Chondrocyte (in vitro differentiated cells): Measurements from ENCODE around the gene CDH11. TPM values are rescaled to one million over a fixed set of nuclear protein-coding genes. Genes with fewer than 3 reads are reported as not detected.

ENCODE experiments used
- DNase-seq: peaks from one replicate; pipeline ENCODE4 v3.0.0; 2021; ENCODE audit warnings: mixed read lengths, low spot score
- H3K27ac Mint-ChIP-seq: one replicate; pipeline ENCODE4 v1.8.0; 2021; ENCODE audit warnings: mild to moderate bottlenecking, moderate library complexity, mixed read lengths; ENCODE audit not compliant: unreplicated experiment
- H3K27me3 Mint-ChIP-seq: 2 replicates; pipeline ENCODE4 v1.8.0; 2021; ENCODE audit warnings: low read depth, mixed read lengths
- H3K36me3 Mint-ChIP-seq: 2 replicates; pipeline ENCODE4 v1.8.0; 2021; ENCODE audit warnings: low read depth, mixed read lengths
- H3K4me1 Mint-ChIP-seq: 2 replicates; pipeline ENCODE4 v1.8.0; 2021; ENCODE audit warnings: low read depth, mild to moderate bottlenecking, mixed read lengths
- H3K4me3 Mint-ChIP-seq: one replicate; pipeline ENCODE4 v1.8.0; 2021; ENCODE audit warnings: mild to moderate bottlenecking, moderate library complexity, mixed read lengths; ENCODE audit not compliant: unreplicated experiment
- H3K9me3 Mint-ChIP-seq: 2 replicates; pipeline ENCODE4 v1.8.0; 2021; ENCODE audit warnings: low read depth, mixed read lengths
- total RNA-seq: library from RNA; stranded (reverse); gene quantifications from 3 replicates; pipeline ENCODE4 v1.2.1, GENCODE V29; 2021
- TF ChIP-seq, protein P1 (sequence below): fragments of 200-600 bp; sonication (generic); IDR thresholded peaks from 2 replicates; pipeline ENCODE4 v1.5.0; 2021; ENCODE audit warnings: antibody characterized with exemption, mild to moderate bottlenecking, moderate library complexity

The CDH11 gene
- total RNA-seq, 1 donor from 2014 or later = 936 TPM

GRCh38 chr16:64948056-64948455 is 173.8 kb downstream of the CDH11 start:
- Mint-ChIP-seq H3K9me3 (peaks cover 6% of the 10 kb centered on the region), H3K36me3 (peaks cover 63% of the 10 kb centered on the region)

DNA sequence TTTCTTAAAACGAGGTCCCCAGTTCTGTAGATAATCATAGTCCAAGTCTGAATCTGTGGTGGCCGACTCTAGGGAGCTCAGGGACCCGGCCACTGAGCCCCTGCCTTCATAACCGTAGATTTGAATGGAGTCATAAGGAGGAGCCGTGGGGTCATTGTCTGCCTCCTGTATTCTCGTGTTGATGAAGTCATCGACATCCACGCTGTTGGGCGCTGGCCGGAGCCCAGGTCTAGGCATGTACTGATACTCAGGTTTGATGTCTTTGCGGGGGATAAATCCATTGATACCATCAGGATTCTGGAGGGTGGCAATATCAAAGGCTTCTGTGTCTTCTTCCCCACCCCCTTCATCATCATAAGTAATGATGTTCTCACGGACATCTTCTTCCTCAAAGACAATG is 174.2 kb downstream of the CDH11 start:
- peaks cover 68% of the 10 kb centered on the region for H3K4me1 Mint-ChIP-seq
- peaks cover 6% of the 10 kb centered on the region for H3K9me3 Mint-ChIP-seq
- no peaks in the 10 kb centered on the region for H3K27me3 Mint-ChIP-seq
- TF ChIP-seq, protein P1, sequence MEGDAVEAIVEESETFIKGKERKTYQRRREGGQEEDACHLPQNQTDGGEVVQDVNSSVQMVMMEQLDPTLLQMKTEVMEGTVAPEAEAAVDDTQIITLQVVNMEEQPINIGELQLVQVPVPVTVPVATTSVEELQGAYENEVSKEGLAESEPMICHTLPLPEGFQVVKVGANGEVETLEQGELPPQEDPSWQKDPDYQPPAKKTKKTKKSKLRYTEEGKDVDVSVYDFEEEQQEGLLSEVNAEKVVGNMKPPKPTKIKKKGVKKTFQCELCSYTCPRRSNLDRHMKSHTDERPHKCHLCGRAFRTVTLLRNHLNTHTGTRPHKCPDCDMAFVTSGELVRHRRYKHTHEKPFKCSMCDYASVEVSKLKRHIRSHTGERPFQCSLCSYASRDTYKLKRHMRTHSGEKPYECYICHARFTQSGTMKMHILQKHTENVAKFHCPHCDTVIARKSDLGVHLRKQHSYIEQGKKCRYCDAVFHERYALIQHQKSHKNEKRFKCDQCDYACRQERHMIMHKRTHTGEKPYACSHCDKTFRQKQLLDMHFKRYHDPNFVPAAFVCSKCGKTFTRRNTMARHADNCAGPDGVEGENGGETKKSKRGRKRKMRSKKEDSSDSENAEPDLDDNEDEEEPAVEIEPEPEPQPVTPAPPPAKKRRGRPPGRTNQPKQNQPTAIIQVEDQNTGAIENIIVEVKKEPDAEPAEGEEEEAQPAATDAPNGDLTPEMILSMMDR = no peak
- DNase-seq = no peak
- H3K36me3 Mint-ChIP-seq = peaks cover 63% of the 10 kb centered on the region
- peak overlapping the region; percentile 55 for H3K27ac Mint-ChIP-seq
- H3K4me3 Mint-ChIP-seq = no peak overlapping the region

More at GRCh38 chr16:64948056-64948455, 173.8 kb downstream of the CDH11 start:
- no peak for DNase-seq
- TF ChIP-seq, protein P1 = no peak
- Mint-ChIP-seq H3K4me3 (no peak overlapping the region), H3K4me1 (peaks cover 72% of the 10 kb centered on the region), H3K27ac (no peak overlapping the region), H3K27me3 (no peaks in the 10 kb centered on the region)

- Mint-ChIP-seq H3K27me3 (no peaks in the 10 kb centered on the region), H3K27ac (peak overlapping the region; percentile 80)
- TF ChIP-seq, protein P1 = no peak
These were observed 188.0 kb downstream of the CDH11 start for GRCh38 chr16:64933885-64934284.

GRCh38 chr16:64926476-64926875 is 195.4 kb downstream of the CDH11 start:
- Mint-ChIP-seq H3K27me3 (no peaks in the 10 kb centered on the region), H3K9me3 (peaks cover 21% of the 10 kb centered on the region), H3K36me3 (peaks cover 20% of the 10 kb centered on the region), H3K4me3 (no peak overlapping the region), H3K27ac (no peak overlapping the region), H3K4me1 (peaks cover 10% of the 10 kb centered on the region)
- TF ChIP-seq, protein P1 = no peak
- no peak for DNase-seq

More at GRCh38 chr16:64933885-64934284, 188.0 kb downstream of the CDH11 start:
- Mint-ChIP-seq H3K36me3 (peaks cover 5% of the 10 kb centered on the region), H3K4me3 (no peak overlapping the region), H3K9me3 (peaks cover 11% of the 10 kb centered on the region), H3K4me1 (peaks cover 47% of the 10 kb centered on the region)
- DNase-seq = no peak

- H3K36me3 Mint-ChIP-seq = peaks cover 20% of the 10 kb centered on the region
- H3K4me1 Mint-ChIP-seq = peaks cover 18% of the 10 kb centered on the region
- TF ChIP-seq, protein P1 = no peak
- peaks cover 21% of the 10 kb centered on the region for H3K9me3 Mint-ChIP-seq
- DNase-seq = no peak
- no peak overlapping the region for H3K27ac Mint-ChIP-seq
- H3K4me3 Mint-ChIP-seq = no peak overlapping the region
- no peaks in the 10 kb centered on the region for H3K27me3 Mint-ChIP-seq
These were observed 196.7 kb downstream of the CDH11 start for GRCh38 chr16:64925166-64925565.
